ENCODE data around the gene PKNOX1.

DNA sequence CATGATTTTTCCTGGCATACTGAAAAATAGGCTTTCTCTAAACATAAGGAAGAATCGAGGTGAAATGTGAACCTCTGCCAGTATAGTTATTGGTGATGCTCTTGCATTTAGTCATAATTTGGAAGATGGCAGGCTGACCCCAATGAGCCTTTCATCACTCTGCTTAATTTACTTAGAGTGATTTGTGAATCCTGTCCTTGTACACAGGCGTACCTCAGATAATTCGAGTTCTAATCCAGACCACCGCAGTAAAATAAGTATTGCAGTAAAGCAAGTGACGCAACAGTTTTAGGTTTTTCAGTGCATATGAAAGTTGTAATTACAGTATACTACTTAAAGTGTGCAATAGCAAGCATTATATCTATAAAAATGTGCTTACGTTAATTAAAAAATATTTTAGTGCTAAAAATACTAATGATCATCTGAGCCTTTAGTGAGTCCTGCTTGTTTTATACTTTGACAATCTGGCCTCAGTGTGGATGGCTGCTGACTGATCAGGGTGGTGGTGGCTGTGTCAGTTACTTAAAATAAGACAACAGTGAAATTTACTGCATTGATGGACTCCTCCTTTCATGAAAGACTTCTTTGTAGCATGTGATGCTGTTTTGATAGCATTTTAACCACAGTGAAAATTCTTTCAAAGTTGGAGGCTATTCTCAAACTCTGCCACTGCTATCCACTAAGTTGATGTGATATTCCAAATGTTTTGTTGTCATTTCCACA lies 1.7 kb downstream of the PKNOX1 start:
- TF ChIP-seq ZNF274 (IDR thresholded peaks at IDR 0.05; ENCODE audit: low read depth, low read length) (no peak), SUZ12 (IDR thresholded peaks at IDR 0.05; ENCODE audit: extremely low read depth, insufficient read depth, insufficient read length) (no peak)

All from NT2/D1 (cell line).